RPMI7951 (cell line): ENCODE measurements around the gene ERCC2. TPM values are rescaled to one million over a fixed set of nuclear protein-coding genes. Genes with fewer than 3 reads are reported as not detected.
A peak's percentile ranks its signal among the peaks of the same experiment; 100 is the strongest.
"Not testable (repeated sequence)": the region's sequence is repeated elsewhere in the genome, so short reads cannot be mapped to it uniquely, and the experiment has no call there.

ENCODE experiments used
- DNase-seq: peaks from one replicate; pipeline ENCODE4 v3.0.0-alpha.2; 2012; ENCODE audit warnings: low read depth
- total RNA-seq: library from RNA; depleted of rRNA; stranded (reverse); fragments of >200 nt; shearing (Covaris generic); gene quantifications from 2 replicates; pipeline ENCODE4 v1.2.3, GENCODE V29; 2014; rRNA removed

ERCC2 gene
- total RNA-seq = 15.7 and 17.4 TPM in 2 replicates

- DNase-seq = peak; percentile 99
Observed at GRCh38 chr19:45370410-45371204, at the start of gene ERCC2. TSS of gene ERCC2 (minus strand) at chr19:45370573. CDS start at chr19:45370540, 33 bp downstream.

- no peak for DNase-seq
Observed at GRCh38 chr19:45419895-45420294, 49.5 kb upstream of the ERCC2 start.

- DNase-seq = no peak
Observed at GRCh38 chr19:45419396-45419795, 49.0 kb upstream of the ERCC2 start.

DNA sequence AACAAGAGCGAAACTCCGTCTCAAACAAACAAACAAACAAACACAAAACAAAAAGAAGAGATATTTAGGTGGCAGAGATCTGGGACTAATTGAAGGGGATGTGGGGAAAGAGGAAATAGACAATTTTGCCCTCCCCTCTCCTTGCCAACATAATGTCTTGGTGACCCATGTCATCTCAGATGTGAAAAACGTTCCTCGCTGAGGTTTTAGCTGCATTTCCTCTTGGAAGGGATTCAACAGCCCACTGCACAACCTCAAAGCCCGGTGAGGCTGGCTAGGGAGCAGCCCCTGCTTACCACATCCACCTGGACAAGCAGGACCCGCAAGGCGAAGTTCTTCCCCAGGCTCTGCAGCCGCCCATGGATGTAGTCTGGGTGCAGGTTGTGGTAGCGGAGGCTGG lies 48.4 kb upstream of the ERCC2 start:
- DNase-seq = no peak

DNA sequence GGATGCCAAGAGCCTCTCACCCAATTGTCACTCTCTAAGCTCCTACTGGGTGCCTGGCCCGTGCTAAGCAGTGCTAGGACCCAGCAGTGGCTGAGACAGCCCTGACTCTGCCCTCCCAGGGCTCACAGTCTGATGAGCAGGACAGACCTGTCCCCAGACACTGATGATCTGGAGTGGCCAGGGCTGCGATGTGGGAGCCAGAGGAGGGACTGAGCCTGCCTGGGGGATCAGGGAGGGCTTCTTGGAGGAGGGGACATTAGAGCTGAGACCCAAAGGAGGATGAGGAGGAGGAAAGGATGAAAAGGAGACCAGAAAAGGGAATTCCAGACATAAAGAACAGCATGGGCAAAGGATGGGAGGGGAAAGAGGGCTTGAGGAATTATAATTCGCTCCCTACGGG lies 46.8 kb upstream of the ERCC2 start:
- no peak for DNase-seq

DNA sequence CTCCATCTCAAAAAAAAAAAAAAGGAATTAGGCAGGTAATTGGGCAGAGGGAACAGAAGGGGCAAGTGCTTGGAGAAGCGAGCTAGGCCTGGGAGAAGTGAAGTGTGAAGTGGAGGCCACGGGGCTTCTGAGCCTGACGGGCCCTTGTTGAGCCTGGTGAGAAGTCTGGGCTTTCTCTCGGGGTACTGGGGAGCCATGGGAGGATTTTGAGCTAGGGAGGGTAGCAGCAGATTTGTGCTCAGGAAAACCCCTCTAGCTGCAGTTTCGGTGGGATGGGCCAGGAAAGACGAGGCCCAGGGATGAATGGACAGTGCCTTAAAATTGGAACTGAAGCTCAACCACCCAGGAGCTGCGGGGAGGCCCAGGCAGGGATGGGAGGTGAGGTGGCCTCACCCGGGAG lies 44.1 kb upstream of the ERCC2 start:
- no peak for DNase-seq

GRCh38 chr19:45413497-45413896 lies 43.1 kb upstream of the ERCC2 start:
- no peak for DNase-seq

GRCh38 chr19:45410330-45410729 lies 40.0 kb upstream of the ERCC2 start:
- not testable (repeated sequence) for DNase-seq

GRCh38 chr19:45409557-45409920 lies 39.2 kb upstream of the ERCC2 start:
- no peak for DNase-seq

DNA sequence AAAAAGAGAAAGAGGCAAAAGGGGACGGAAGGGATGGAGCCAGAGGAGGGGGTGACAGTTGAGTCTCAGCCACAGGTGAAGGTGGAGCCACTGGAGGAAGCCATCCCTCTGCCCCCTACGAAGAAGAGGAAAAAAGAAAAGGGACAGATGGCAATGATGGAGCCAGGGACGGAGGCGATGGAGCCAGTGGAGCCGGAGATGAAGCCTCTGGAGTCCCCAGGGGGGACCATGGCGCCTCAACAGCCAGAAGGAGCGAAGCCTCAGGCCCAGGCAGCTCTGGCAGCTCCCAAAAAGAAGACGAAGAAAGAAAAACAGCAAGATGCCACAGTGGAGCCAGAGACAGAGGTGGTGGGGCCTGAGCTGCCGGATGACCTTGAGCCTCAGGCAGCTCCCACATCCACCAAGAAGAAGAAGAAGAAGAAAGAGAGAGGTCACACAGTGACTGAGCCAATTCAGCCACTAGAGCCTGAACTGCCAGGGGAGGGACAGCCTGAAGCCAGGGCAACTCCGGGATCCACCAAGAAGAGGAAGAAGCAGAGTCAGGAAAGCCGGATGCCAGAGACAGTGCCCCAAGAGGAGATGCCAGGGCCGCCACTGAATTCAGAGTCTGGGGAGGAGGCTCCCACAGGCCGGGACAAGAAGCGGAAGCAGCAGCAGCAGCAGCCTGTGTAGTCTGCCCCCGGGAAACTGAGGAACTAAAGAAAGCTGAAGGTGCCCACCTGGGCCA lies 38.6 kb upstream of the ERCC2 start:
- DNase-seq = no peak

DNA sequence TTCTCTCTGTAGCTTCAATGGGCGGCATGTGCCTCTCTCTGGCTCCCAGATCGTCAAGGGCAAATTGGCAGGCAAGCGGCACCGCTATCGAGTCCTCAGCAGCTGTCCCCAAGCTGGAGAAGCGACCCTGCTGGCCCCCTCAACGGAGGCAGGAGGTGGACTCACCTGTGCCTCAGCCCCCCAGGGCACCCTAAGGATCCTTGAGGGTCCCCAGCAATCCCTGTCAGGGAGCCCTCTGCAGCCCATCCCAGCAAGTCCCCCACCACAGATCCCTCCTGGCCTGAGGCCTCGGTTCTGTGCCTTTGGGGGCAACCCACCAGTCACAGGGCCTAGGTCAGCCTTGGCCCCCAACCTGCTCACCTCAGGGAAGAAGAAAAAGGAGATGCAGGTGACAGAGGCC lies 37.7 kb upstream of the ERCC2 start:
- DNase-seq = no peak

DNA sequence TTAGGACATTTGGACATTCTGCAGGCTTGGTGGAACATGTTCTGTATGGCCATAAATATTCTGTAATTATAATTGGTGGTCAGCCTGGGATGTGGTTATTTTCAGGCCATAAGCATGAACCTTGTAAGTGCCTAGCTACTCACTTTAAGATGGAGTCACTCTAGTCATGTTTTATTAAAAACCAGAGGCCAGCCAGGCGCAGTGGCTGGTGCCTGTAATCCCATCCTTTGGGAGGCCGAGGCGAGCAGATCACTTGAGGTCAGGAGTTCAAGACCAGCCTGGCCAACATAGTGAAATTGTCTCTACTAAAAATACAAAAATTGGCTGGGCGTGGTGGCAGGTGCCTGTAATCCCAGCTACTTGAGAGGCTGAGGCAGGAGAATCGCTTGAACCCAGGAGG lies 37.2 kb upstream of the ERCC2 start:
- not testable (repeated sequence) for DNase-seq

DNA sequence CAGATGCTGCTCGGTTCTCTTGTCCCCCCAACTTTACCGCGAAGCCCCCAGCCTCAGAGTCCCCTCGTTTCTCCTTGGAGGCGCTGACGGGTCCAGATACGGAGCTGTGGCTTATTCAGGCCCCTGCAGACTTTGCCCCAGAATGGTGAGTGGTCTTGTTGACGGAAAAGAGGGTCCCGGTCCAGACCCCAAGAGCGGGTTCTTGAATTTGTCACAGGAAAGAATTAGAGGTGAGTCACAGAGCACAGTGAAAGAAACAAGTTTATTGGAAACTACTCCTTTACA lies 36.7 kb upstream of the ERCC2 start:
- DNase-seq = no peak

- DNase-seq = peak; percentile 86
Observed at GRCh38 chr19:45406226-45407090, 36.1 kb upstream of the ERCC2 start, which contains the start of gene POLR1G. TSS of gene POLR1G (plus strand) at chr19:45406644. CDS start at chr19:45406697, 53 bp downstream.

- peak; percentile 94 for DNase-seq
Observed at GRCh38 chr19:45405435-45406225, 35.3 kb upstream of the ERCC2 start.

GRCh38 chr19:45404557-45405434 lies 34.4 kb upstream of the ERCC2 start, which contains the start of gene PPP1R13L:
TSS of gene PPP1R13L (minus strand) at chr19:45405069. CDS start at chr19:45398318, 6,751 bp downstream.
- peak; percentile 76 for DNase-seq

GRCh38 chr19:45403781-45404556 lies 33.6 kb upstream of the ERCC2 start:
- no peak for DNase-seq

DNA sequence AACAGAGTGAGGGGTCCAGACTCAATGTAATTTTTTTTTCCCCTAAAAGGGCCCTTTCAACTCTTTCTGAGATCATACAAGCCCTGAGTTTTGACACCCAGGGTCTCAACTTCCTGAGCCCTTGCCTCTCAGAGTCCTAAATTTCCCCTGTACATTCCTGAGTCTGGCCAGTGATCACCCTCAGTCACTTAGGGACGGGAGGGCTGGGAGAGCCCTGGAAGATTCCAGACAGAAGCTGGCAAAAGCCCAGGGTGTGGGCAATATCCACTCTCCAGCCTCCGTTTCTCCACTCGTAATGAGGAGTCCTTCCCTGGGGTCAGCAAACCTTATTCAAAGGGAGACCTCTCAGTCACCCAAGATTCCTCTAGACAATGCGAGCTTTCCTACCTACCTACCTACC lies 32.9 kb upstream of the ERCC2 start:
- DNase-seq = no peak

DNA sequence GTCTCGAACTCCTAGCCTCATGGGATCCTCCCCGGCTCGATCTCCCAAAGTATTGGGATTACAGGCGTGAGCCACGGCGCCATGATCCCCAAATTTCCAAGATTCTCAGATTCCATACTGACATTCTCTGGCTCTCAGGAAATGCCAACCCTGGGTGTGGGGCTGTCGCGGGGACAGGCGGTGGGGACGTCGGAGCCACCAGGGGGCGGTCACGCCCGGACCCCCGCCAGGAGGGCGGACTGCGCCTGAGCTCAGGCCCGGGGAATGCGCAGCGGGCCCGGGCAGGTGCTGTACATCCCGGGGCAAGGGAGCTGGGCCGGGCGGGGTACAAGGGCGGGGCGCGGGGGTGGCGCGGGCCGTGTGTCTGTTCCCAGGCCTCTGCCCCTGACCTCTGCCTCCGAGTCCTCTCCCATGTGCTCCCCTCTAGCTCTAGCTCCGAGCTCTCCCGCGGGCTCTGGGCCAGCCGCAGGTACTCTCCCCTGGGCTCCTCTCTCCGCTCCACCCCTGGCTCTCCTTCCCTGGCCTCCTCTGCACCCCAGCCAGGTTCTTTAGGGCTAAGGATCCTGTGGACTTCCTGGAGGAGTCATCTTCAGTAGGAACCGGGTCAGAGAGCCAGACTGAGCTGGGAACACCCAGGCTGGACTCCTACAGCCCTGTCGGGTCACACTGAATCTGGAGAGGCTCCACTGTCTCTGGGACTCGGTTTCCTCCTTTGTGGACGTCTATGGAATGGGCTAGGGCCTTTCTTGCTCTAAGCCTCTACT lies 32.1 kb upstream of the ERCC2 start:
- DNase-seq = no peak
